GM23338 (cell line): ENCODE measurements around the gene MICAL2. TPM values are rescaled to one million over a fixed set of nuclear protein-coding genes. Genes with fewer than 3 reads are reported as not detected.

Experiments
- ATAC-seq: fragments of 200-7000 bp; cut with Tn5 transposase; 3 replicates; pipeline ENCODE4 v1.9.1; 2020
- DNase-seq: peaks from one replicate; pipeline ENCODE4 v3.0.0-alpha.2; 2015; ENCODE audit warnings: low spot score
- H2AFZ ChIP-seq: fragments of 200-600 bp; sonication (generic); 2 replicates; pipeline ENCODE4 v1.8.0; 2016; ENCODE audit warnings: antibody characterized with exemption, mild to moderate bottlenecking, moderate library complexity
- H3F3A ChIP-seq: fragments of 200-600 bp; sonication (generic); replicated peaks from 2 replicates; pipeline ENCODE4 v1.8.0; 2017; ENCODE audit warnings: antibody characterized with exemption, mixed run types, low read depth
- H3K27ac ChIP-seq: fragments of 200-600 bp; sonication (generic); 2 replicates; pipeline ENCODE4 v1.6.1; 2016; ENCODE audit warnings: low read depth
- H3K27me3 ChIP-seq: fragments of 200-600 bp; sonication (generic); 2 replicates; pipeline ENCODE4 v1.8.0; 2016; ENCODE audit warnings: mild to moderate bottlenecking, mixed run types, moderate library complexity; ENCODE audit not compliant: insufficient read depth
- H3K36me3 ChIP-seq: fragments of 200-600 bp; sonication (generic); 2 replicates; pipeline ENCODE4 v1.8.0; 2016; ENCODE audit warnings: mild to moderate bottlenecking; ENCODE audit not compliant: insufficient read depth
- H3K4me1 ChIP-seq: fragments of 200-600 bp; sonication (generic); 2 replicates; pipeline ENCODE4 v1.8.0; 2016; ENCODE audit warnings: mild to moderate bottlenecking, moderate library complexity; ENCODE audit not compliant: insufficient read depth
- H3K4me2 ChIP-seq: fragments of 200-600 bp; sonication (generic); 2 replicates; pipeline ENCODE4 v1.7.1; 2017; ENCODE audit warnings: mixed run types
- H3K4me3 ChIP-seq: fragments of 200-600 bp; sonication (generic); 2 replicates; pipeline ENCODE4 v1.6.1; 2016; ENCODE audit warnings: mixed run types
- H3K79me2 ChIP-seq: fragments of 200-600 bp; sonication (generic); replicated peaks from 2 replicates; pipeline ENCODE4 v1.8.0; 2017; ENCODE audit warnings: mild to moderate bottlenecking; ENCODE audit not compliant: insufficient read depth
- H3K9me2 ChIP-seq: fragments of 200-600 bp; sonication (generic); 2 replicates; pipeline ENCODE4 v1.8.0; 2017; ENCODE audit not compliant: insufficient read depth
- H4K20me1 ChIP-seq: fragments of 200-600 bp; sonication (generic); replicated peaks from 2 replicates; pipeline ENCODE4 v1.8.0; 2017; ENCODE audit warnings: mild to moderate bottlenecking; ENCODE audit not compliant: insufficient read depth
- H3K27ac Mint-ChIP-seq: 2 replicates; pipeline ENCODE4 v1.8.0; 2020; ENCODE audit warnings: inconsistent platforms, mild to moderate bottlenecking, moderate library complexity, mixed read lengths
- H3K27me3 Mint-ChIP-seq: 3 replicates; pipeline ENCODE4 v1.8.0; 2022; ENCODE audit warnings: low read depth, mild to moderate bottlenecking, moderate library complexity, mixed read lengths, inconsistent platforms; ENCODE audit not compliant: insufficient read depth, poor library complexity
- H3K36me3 Mint-ChIP-seq: 3 replicates; pipeline ENCODE4 v1.8.0; 2021; ENCODE audit warnings: low read depth, mild to moderate bottlenecking, inconsistent platforms, moderate library complexity, mixed read lengths
- H3K4me1 Mint-ChIP-seq: 3 replicates; pipeline ENCODE4 v1.8.0; 2020; ENCODE audit warnings: mild to moderate bottlenecking, inconsistent platforms, mixed read lengths
- H3K4me3 Mint-ChIP-seq: 3 replicates; pipeline ENCODE4 v1.8.0; 2021; ENCODE audit warnings: moderate library complexity, mild to moderate bottlenecking, inconsistent platforms, mixed read lengths
- H3K9me3 Mint-ChIP-seq: 3 replicates; pipeline ENCODE4 v1.8.0; 2020; ENCODE audit warnings: moderate library complexity, mild to moderate bottlenecking, inconsistent platforms, mixed read lengths
- EZH2 ChIP-seq: fragments of 200-600 bp; sonication (generic); IDR thresholded peaks from one replicate; pipeline ENCODE4 v1.8.0; 2017; ENCODE audit warnings: antibody characterized with exemption, mild to moderate bottlenecking, low read depth; ENCODE audit not compliant: unreplicated experiment
- EZH2phosphoT487 ChIP-seq: fragments of 200-600 bp; sonication (generic); IDR thresholded peaks from one replicate; pipeline ENCODE4 v1.8.1; 2018; ENCODE audit warnings: antibody characterized with exemption; ENCODE audit not compliant: unreplicated experiment
- NANOG ChIP-seq: IDR thresholded peaks from 2 replicates; pipeline ENCODE4 v1.6.1; 2016; ENCODE audit warnings: antibody characterized with exemption, borderline replicate concordance
- POLR2AphosphoS5 ChIP-seq: IDR thresholded peaks from 2 replicates; pipeline ENCODE4 v1.6.1; 2016; ENCODE audit warnings: antibody characterized with exemption, low read depth
- STAT1 ChIP-seq: IDR thresholded peaks from one replicate; pipeline ENCODE4 v1.6.1; 2016; ENCODE audit warnings: antibody characterized with exemption; ENCODE audit not compliant: unreplicated experiment
- ZNF114 ChIP-seq: fragments of 250-450 bp; sonication (Bioruptor Pico); IDR thresholded peaks from 2 replicates; pipeline ENCODE4 v1.5.0; 2020; ENCODE audit warnings: mild to moderate bottlenecking, moderate library complexity
- ZNF331 ChIP-seq: fragments of 250-450 bp; sonication (Bioruptor Pico); IDR thresholded peaks from 2 replicates; pipeline ENCODE4 v1.5.0; 2020; ENCODE audit warnings: low read depth, mild to moderate bottlenecking, moderate library complexity
- polyA plus RNA-seq: library from polyadenylated mRNA; unstranded; fragments of >200 nt; fragmentation: Nextera tagmentation; extraction: Ambion mirVana; gene quantifications from 2 replicates; pipeline ENCODE4 v1.2.1, GENCODE V29; 2016
- total RNA-seq: library from RNA; depleted of rRNA; stranded (reverse); fragments of >200 nt; shearing (Covaris generic); gene quantifications from 2 replicates; pipeline ENCODE4 v1.2.3, GENCODE V29; 2014
- TF ChIP-seq, protein P1 (sequence below), 2 experiments: fragments of 200-600 bp in 1 of 2; sonication (generic) in 1 of 2; conservative IDR thresholded peaks; 2 replicates each; pipeline versions ENCODE4 v1.5.1 to v1.6.1; 2016 to 2017; ENCODE audit warnings: antibody characterized with exemption in 2 of 2, low read depth in 2 of 2, mild to moderate bottlenecking in 2 of 2, moderate library complexity in 1 of 2
- TF ChIP-seq, protein P2 (sequence below): IDR thresholded peaks from 2 replicates; pipeline ENCODE4 v1.6.1; 2016; ENCODE audit warnings: antibody characterized with exemption
- TF ChIP-seq, protein P3 (sequence below): fragments of 250-450 bp; sonication (Bioruptor Pico); IDR thresholded peaks from 2 replicates; pipeline ENCODE4 v1.5.0; 2020; ENCODE audit warnings: mild to moderate bottlenecking, moderate library complexity

The MICAL2 gene
- total and polyA plus RNA-seq, 2 experiments from 2014 or later: 0.66 to 1.4 TPM

DNA sequence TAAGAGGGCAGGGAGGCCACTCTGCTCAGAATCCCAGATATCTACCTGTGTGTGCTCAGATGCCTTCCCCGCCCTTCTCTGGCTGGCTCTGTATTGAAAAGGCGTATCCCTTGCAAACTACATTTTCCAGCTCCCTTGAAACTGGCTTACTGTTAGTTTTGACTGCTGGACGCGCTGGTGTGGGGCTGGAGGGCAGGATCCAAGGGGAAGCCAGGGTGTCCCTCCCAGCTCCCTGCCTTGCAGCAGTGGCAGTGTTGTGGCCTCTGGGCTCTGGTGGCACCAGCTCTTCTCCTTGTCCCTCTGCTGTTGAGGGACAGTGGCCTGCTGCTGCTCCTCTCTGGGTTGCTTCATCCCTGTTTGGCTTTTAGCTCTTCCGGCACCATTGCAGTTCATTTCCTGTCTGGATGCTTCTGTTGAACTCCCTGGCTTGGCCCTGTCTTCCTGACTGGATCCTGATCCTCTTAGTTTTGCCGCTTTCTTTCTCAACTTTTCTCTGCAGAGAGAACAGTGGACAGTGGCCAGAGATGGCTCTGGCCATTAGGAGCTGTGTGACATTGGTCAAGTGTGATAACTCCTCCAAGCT lies 159.9 kb downstream of the MICAL2 start:
- Mint-ChIP-seq H3K4me1 (peaks cover 2% of the 10 kb centered on the region; the same call in 1 of the 3 replicates), H3K27ac (no peak overlapping the region; the same call in 1 of the 2 replicates), H3K4me3 (no peak overlapping the region), H3K36me3 (no peaks in the 10 kb centered on the region), H3K9me3 (no peaks in the 10 kb centered on the region), H3K27me3 (peaks cover 13% of the 10 kb centered on the region)
- H3K9me2 ChIP-seq: 0 out of 2 replicates have a peak, but pooled peaks cover 2% of the 10 kb centered on the region
- no peak overlapping the region for H2AFZ ChIP-seq
- no peak for TF ChIP-seq POLR2AphosphoS5
- no peak for TF ChIP-seq STAT1
- TF ChIP-seq EZH2phosphoT487: no peak
- TF ChIP-seq, protein P1, sequence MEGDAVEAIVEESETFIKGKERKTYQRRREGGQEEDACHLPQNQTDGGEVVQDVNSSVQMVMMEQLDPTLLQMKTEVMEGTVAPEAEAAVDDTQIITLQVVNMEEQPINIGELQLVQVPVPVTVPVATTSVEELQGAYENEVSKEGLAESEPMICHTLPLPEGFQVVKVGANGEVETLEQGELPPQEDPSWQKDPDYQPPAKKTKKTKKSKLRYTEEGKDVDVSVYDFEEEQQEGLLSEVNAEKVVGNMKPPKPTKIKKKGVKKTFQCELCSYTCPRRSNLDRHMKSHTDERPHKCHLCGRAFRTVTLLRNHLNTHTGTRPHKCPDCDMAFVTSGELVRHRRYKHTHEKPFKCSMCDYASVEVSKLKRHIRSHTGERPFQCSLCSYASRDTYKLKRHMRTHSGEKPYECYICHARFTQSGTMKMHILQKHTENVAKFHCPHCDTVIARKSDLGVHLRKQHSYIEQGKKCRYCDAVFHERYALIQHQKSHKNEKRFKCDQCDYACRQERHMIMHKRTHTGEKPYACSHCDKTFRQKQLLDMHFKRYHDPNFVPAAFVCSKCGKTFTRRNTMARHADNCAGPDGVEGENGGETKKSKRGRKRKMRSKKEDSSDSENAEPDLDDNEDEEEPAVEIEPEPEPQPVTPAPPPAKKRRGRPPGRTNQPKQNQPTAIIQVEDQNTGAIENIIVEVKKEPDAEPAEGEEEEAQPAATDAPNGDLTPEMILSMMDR (conservative IDR thresholded peaks at IDR 0.05; ENCODE audit: low read depth in 2 of 2): no peak
- no peak for TF ChIP-seq ZNF114 (CRISPR knock-in tag)
- no peak for TF ChIP-seq EZH2
- TF ChIP-seq, protein P2, sequence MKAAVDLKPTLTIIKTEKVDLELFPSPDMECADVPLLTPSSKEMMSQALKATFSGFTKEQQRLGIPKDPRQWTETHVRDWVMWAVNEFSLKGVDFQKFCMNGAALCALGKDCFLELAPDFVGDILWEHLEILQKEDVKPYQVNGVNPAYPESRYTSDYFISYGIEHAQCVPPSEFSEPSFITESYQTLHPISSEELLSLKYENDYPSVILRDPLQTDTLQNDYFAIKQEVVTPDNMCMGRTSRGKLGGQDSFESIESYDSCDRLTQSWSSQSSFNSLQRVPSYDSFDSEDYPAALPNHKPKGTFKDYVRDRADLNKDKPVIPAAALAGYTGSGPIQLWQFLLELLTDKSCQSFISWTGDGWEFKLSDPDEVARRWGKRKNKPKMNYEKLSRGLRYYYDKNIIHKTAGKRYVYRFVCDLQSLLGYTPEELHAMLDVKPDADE: no peak
- DNase-seq (no peak), ATAC-seq (no peak)
- H3K27ac ChIP-seq: no peak overlapping the region
- H3K36me3 ChIP-seq: no peaks in the 10 kb centered on the region
- no peaks in the 10 kb centered on the region for H3K79me2 ChIP-seq
- no peak overlapping the region for H3K4me2 ChIP-seq
- no peaks in the 10 kb centered on the region for H4K20me1 ChIP-seq
- no peaks in the 10 kb centered on the region for H3K4me1 ChIP-seq
- no peaks in the 10 kb centered on the region for H3K27me3 ChIP-seq
- no peak overlapping the region for H3K4me3 ChIP-seq
- H3F3A ChIP-seq: no peaks in the 10 kb centered on the region

DNA sequence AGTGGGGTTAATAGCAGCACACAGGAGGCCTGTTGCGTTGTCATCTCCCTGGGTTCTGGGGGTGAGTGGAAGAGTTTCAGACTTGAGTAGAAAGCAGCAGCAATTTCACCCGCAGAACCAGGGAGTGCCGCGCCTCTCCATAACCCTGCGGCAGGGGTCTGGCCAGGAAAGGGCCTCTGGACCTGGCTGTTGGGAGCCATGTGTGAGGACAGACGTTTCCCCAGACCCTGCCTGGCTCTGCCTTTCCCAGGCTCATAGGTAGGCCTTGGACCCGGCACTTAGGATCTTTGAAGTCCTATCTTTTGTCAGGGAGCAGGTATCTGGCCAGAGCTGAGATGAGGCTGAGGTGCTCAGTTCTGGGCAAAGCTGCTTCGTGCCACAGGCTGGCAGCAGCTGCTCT lies 160.4 kb downstream of the MICAL2 start:
- no peak overlapping the region for H3K27ac ChIP-seq
- TF ChIP-seq, protein P3, sequence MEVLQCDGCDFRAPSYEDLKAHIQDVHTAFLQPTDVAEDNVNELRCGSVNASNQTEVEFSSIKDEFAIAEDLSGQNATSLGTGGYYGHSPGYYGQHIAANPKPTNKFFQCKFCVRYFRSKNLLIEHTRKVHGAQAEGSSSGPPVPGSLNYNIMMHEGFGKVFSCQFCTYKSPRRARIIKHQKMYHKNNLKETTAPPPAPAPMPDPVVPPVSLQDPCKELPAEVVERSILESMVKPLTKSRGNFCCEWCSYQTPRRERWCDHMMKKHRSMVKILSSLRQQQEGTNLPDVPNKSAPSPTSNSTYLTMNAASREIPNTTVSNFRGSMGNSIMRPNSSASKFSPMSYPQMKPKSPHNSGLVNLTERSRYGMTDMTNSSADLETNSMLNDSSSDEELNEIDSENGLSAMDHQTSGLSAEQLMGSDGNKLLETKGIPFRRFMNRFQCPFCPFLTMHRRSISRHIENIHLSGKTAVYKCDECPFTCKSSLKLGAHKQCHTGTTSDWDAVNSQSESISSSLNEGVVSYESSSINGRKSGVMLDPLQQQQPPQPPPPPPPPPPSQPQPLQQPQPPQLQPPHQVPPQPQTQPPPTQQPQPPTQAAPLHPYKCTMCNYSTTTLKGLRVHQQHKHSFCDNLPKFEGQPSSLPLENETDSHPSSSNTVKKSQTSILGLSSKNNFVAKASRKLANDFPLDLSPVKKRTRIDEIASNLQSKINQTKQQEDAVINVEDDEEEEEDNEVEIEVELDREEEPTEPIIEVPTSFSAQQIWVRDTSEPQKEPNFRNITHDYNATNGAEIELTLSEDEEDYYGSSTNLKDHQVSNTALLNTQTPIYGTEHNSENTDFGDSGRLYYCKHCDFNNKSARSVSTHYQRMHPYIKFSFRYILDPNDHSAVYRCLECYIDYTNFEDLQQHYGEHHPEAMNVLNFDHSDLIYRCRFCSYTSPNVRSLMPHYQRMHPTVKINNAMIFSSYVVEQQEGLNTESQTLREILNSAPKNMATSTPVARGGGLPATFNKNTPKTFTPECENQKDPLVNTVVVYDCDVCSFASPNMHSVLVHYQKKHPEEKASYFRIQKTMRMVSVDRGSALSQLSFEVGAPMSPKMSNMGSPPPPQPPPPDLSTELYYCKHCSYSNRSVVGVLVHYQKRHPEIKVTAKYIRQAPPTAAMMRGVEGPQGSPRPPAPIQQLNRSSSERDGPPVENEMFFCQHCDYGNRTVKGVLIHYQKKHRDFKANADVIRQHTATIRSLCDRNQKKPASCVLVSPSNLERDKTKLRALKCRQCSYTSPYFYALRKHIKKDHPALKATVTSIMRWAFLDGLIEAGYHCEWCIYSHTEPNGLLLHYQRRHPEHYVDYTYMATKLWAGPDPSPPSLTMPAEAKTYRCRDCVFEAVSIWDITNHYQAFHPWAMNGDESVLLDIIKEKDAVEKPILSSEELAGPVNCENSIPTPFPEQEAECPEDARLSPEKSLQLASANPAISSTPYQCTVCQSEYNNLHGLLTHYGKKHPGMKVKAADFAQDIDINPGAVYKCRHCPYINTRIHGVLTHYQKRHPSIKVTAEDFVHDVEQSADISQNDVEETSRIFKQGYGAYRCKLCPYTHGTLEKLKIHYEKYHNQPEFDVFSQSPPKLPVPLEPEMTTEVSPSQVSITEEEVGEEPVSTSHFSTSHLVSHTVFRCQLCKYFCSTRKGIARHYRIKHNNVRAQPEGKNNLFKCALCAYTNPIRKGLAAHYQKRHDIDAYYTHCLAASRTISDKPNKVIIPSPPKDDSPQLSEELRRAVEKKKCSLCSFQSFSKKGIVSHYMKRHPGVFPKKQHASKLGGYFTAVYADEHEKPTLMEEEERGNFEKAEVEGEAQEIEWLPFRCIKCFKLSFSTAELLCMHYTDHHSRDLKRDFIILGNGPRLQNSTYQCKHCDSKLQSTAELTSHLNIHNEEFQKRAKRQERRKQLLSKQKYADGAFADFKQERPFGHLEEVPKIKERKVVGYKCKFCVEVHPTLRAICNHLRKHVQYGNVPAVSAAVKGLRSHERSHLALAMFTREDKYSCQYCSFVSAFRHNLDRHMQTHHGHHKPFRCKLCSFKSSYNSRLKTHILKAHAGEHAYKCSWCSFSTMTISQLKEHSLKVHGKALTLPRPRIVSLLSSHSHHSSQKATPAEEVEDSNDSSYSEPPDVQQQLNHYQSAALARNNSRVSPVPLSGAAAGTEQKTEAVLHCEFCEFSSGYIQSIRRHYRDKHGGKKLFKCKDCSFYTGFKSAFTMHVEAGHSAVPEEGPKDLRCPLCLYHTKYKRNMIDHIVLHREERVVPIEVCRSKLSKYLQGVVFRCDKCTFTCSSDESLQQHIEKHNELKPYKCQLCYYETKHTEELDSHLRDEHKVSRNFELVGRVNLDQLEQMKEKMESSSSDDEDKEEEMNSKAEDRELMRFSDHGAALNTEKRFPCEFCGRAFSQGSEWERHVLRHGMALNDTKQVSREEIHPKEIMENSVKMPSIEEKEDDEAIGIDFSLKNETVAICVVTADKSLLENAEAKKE (CRISPR knock-in tag): no peak
- TF ChIP-seq EZH2phosphoT487 (no peak), ZNF331 (no peak), NANOG (no peak)
- TF ChIP-seq, protein P2: no peak

More for the DNA sequence above, 160.4 kb downstream of the MICAL2 start:
- Histone ChIP-seq H3K27me3 (no peaks in the 10 kb centered on the region), H3K79me2 (no peaks in the 10 kb centered on the region), H3K36me3 (no peaks in the 10 kb centered on the region), H3K4me3 (no peak overlapping the region), H4K20me1 (no peaks in the 10 kb centered on the region), H3F3A (no peaks in the 10 kb centered on the region), H3K4me2 (no peak overlapping the region), H3K9me2 (0 out of 2 replicates have a peak, but pooled peaks cover 3% of the 10 kb centered on the region), H3K4me1 (no peaks in the 10 kb centered on the region), H2AFZ (no peak overlapping the region)
- Mint-ChIP-seq H3K4me1 (peaks cover 2% of the 10 kb centered on the region; the same call in 1 of the 3 replicates), H3K36me3 (no peaks in the 10 kb centered on the region), H3K4me3 (no peak overlapping the region), H3K27ac (no peak overlapping the region; the same call in 1 of the 2 replicates), H3K9me3 (no peaks in the 10 kb centered on the region), H3K27me3 (peaks cover 13% of the 10 kb centered on the region)
- no peak for ATAC-seq
- DNase-seq: no peak
